Transverse colon (tissue), 4 donors: Measurements from ENCODE around the gene CNPPD1. TPM values are rescaled to one million over a fixed set of nuclear protein-coding genes. Genes with fewer than 3 reads are reported as not detected.

Source experiments
- DNase-seq: peaks from one replicate; pipeline ENCODE4 v3.0.0-alpha.2; 2019
- H3K27ac ChIP-seq, 4 donors: fragments of 200-600 bp; sonication (generic); 2 replicates each; pipeline ENCODE4 v1.5.1; 2016 to 2018; ENCODE audit warnings: inconsistent platforms in 4 of 4
- H3K27me3 ChIP-seq: fragments of 200-600 bp; sonication (generic); 2 replicates; pipeline ENCODE4 v1.5.1; 2017; ENCODE audit warnings: inconsistent platforms
- H3K36me3 ChIP-seq, 4 donors: fragments of 200-600 bp; sonication (generic); 2 replicates each; pipeline ENCODE4 v1.5.1; 2017 to 2019; ENCODE audit warnings: inconsistent platforms in 4 of 4
- H3K4me1 ChIP-seq, 4 donors: fragments of 200-600 bp; sonication (generic); 2 replicates each; pipeline ENCODE4 v1.5.1; 2017 to 2020; ENCODE audit warnings: inconsistent platforms in 4 of 4
- H3K4me3 ChIP-seq, 4 donors: fragments of 200-600 bp; sonication (generic); 1 replicate in 1 of 4; 2 replicates in 3 of 4; pipeline versions ENCODE4 v1.5.1 to v1.6.1; 2017 to 2019; ENCODE audit warnings: inconsistent platforms in 4 of 4
- H3K9me3 ChIP-seq, 2 donors: fragments of 200-600 bp; sonication (generic); 2 replicates each; pipeline ENCODE4 v1.5.1; 2017 to 2019; ENCODE audit warnings: inconsistent platforms in 2 of 2
- EP300 ChIP-seq: sonication (generic); formaldehyde crosslinking; IDR thresholded peaks from one replicate; pipeline ENCODE4 v1.6.1; 2017; ENCODE audit warnings: antibody characterized with exemption, low read depth
- POLR2A ChIP-seq: fragments of 450-650 bp; IDR thresholded peaks from one replicate; pipeline ENCODE4 v1.6.1; 2016; ENCODE audit warnings: antibody characterized with exemption, mild to moderate bottlenecking, moderate library complexity
- POLR2AphosphoS5 ChIP-seq, 3 donors: sonication (generic); formaldehyde crosslinking; IDR thresholded peaks; one replicate each; pipeline ENCODE4 v1.6.1; 2016; ENCODE audit warnings: antibody characterized with exemption in 3 of 3
- WGBS, 2 donors: methylation state at CpG; one replicate each; pipeline ENCODE4 v1.1.5; 2018; ENCODE audit warnings: low coverage in 1 of 2; 5-methylcytosine and 5-hydroxymethylcytosine counted together
- in situ Hi-C, 4 donors: fragments of 200-750 bp; cut with MboI; loops; one replicate each; pipeline versions ENCODE4 v1.15.0 to v1.15.1; 2017; ENCODE audit warnings: low sequenced_read_pairs in 3 of 4, low pct_ligation_motif_present in 1 of 4, low pct_unique_long_range_greater_than_20kb in 1 of 4
- intact Hi-C: fragments of 100-400 bp; cut with DNase I; formaldehyde crosslinking; loops from one replicate; pipeline ENCODE4 v1.15.1; 2023; ENCODE audit warnings: low total_unique reads
- total RNA-seq, 4 donors: library from RNA; depleted of rRNA; stranded (reverse); fragments of >200 nt; gene quantifications; one replicate each; pipeline ENCODE4 v1.1.0, GENCODE V29; 2016
- TF ChIP-seq, protein P1 (sequence below), 5 experiments: fragments of 200-600 bp in 3 of 5; fragments of 450-650 bp in 2 of 5; sonication (generic) in 3 of 5; IDR thresholded peaks; 1 replicate in 2 of 5; 2 replicates in 3 of 5; pipeline ENCODE4 v1.5.1; 2016 to 2017; ENCODE audit warnings: antibody characterized with exemption in 5 of 5, inconsistent platforms in 3 of 5, mild to moderate bottlenecking in 2 of 5, moderate library complexity in 1 of 5

The CNPPD1 gene
- total RNA-seq, 4 donors from 2014 or later: 50.4 to 114 (median 106) TPM

DNA sequence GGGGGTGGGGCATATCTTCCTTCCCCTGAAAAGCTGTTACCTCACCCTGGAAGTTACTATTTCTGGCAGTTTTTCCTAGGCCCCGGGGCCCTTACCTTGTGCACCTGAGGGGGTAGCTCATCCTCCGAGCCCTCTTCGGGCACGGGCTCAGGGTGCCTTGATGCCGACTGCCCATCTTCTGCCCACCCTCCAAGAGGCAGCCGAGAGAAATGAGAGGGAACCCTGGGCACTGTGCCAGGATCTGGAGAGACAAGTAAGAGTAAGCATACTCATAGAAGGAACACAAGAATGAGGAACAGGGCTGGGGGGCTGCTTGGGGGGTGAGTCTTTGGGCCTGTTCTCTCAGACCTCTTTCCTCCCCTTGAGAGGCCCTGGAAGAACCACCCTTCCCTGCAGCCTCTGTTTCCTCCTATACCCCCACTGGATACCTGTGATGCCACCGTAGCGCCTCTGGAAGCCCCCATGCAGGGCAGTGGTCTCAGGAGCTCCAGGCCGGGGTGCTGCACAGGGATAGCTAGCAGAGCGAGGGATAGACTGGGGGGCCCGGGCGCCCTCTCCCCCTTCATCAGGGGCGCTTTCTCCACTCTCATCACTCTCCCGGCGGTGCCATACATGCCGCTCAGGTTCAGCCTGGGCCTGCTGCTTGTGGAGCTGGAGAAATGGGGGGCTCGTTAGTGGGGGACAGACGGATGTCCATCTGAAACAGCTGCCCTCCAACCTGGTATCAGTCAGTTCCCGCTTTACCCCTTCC lies 44.1 kb upstream of the CNPPD1 start:
- no peak for TF ChIP-seq EP300
- TF ChIP-seq, protein P1, sequence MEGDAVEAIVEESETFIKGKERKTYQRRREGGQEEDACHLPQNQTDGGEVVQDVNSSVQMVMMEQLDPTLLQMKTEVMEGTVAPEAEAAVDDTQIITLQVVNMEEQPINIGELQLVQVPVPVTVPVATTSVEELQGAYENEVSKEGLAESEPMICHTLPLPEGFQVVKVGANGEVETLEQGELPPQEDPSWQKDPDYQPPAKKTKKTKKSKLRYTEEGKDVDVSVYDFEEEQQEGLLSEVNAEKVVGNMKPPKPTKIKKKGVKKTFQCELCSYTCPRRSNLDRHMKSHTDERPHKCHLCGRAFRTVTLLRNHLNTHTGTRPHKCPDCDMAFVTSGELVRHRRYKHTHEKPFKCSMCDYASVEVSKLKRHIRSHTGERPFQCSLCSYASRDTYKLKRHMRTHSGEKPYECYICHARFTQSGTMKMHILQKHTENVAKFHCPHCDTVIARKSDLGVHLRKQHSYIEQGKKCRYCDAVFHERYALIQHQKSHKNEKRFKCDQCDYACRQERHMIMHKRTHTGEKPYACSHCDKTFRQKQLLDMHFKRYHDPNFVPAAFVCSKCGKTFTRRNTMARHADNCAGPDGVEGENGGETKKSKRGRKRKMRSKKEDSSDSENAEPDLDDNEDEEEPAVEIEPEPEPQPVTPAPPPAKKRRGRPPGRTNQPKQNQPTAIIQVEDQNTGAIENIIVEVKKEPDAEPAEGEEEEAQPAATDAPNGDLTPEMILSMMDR (IDR thresholded peaks at IDR 0.05): no peak
- no peak for TF ChIP-seq POLR2AphosphoS5 (IDR thresholded peaks at IDR 0.05)
- no peak for TF ChIP-seq POLR2A
- DNase-seq: no peak
- Histone ChIP-seq H3K36me3 (peaks cover 0 to 55% (median 24%) of the 10 kb centered on the region in 4 donors), H3K4me3 (no peak overlapping the region), H3K27ac (no peak overlapping the region), H3K9me3 (no peaks in the 10 kb centered on the region), H3K4me1 (peaks cover 19 to 37% (median 30%) of the 10 kb centered on the region in 4 donors), H3K27me3 (no peaks in the 10 kb centered on the region)
- WGBS, 2 donors: 93% methylated on average over 19 of the region's 19 CpGs; no CpG with 5 or more reads in 1 of the 2 donors
- in situ Hi-C loops: no loop called here
- intact Hi-C loops: loop anchor here (10.0 kb wide), 2 partner anchors 56 to 74 kb away; partner anchors contain the start of gene NHEJ1

DNA sequence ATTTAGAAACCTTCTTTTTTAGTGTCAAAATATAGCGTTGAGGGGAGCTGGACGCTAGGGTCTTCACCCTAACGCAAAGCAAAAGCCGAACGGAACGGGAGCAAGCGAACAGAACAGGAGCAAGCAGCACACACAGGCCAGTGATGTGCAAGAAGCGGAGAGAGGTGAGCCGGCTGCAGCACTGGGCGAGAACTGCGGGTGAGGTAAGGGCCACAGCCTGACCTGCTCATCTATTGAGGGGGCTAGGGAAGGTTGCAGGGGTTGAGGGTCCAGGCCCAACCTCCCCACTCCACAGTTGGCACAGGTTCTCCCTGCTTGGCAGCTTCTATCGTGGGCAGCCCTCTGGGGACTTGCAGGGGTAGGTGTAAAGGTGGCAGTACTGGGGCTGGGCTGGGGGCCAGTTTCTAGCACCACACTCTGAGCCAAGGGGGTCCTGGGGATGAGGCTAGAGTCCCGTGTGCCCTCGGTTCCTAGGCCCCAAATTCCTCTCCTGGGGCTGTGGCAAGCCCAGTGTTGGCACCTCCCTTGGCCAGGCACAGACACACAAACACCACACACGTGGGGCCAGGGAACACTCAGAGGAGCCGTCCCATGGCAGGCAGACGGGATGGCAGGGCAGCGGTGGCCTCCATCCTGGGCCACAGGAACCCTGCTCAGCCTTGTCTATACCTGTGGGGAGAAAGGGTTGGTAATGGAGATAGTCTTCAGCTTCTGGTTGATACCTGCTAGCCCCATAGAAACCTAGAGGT lies 43.2 kb upstream of the CNPPD1 start:
- DNase-seq: no peak
- 91% methylated on average over 18 of the region's 18 CpGs; no CpG with 5 or more reads in 1 of the 2 donors for WGBS, 2 donors
- peaks cover 19 to 37% (median 30%) of the 10 kb centered on the region in 4 donors for H3K4me1 ChIP-seq
- peaks cover 0 to 49% (median 20%) of the 10 kb centered on the region in 4 donors for H3K36me3 ChIP-seq
- TF ChIP-seq POLR2A (no peak), EP300 (no peak), POLR2AphosphoS5 (IDR thresholded peaks at IDR 0.05) (no peak)
- TF ChIP-seq, protein P1 (IDR thresholded peaks at IDR 0.05): no peak
- no peak overlapping the region for H3K4me3 ChIP-seq
- H3K27ac ChIP-seq: peak overlapping the region in 2 of 4 donors; percentile 94 to 98
- intact Hi-C loops: loop anchor here (10.0 kb wide), 2 partner anchors 55 to 75 kb away; partner anchors contain the start of gene NHEJ1
- in situ Hi-C loops: loop anchor here in 1 of 4 donors (10.0 kb wide), 1 partner anchor 55 kb away; the partner anchor contains the start of gene NHEJ1
- no peaks in the 10 kb centered on the region for H3K9me3 ChIP-seq
- H3K27me3 ChIP-seq: no peaks in the 10 kb centered on the region

DNA sequence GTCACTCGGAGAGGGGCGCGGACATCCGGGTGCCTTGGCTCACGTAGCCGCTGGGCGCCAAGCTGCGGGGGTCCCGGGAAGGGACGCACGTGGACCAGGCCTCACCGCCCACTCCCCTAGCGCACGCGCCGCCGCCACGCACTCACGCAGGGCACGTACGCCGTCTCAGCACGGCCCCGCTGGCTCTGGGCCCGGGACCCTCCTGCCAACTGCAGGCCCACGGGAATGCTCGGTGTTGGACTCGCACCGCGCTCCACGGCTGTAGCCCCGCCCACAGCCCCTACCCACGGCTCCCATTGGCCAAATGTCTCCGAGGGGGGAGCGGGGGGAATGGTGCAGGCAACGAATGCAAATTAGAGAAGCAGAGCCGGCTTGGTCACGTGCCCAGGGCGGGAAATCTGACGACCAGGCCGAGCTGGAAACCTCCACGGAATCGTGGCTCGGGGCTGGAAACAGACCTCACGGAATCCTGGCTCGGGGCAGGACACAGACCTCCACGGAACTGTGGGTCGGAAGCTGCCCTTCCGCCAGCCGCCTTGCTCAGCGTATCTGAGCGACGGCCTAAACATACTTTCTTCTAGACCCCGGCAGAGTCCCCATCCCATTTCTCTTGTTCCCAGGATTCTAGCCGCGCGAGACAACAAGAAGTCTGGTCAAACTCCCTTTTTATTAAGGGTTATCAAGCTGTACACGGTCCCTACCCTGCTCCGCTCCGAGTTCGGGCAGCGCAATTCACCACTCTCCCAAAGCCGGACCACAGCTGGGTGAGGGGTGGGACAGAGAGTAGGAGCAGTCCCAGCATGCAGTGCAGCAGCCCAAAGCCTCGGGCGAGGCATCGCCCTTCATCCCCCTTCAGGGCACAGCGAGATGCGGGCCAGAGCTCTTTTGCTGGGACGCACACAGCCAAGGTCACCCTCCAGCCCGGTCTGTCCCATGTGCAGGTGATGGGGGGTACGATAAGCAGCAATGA lies 42.3 kb upstream of the CNPPD1 start, which contains the start of gene ABCB6:
Gene ABCB6, minus strand, starts transcription at position 227 of the 970 bp plus-strand sequence. CDS start 285 bp downstream, outside the sequence.
- Histone ChIP-seq H3K4me1 (peaks cover 19 to 37% (median 30%) of the 10 kb centered on the region in 4 donors), H3K4me3 (peak within 1 kb of the TSS; percentile 36 to 59 (median 50)), H3K27me3 (no peaks in the 10 kb centered on the region), H3K9me3 (no peaks in the 10 kb centered on the region), H3K36me3 (peaks cover 0 to 40% (median 15%) of the 10 kb centered on the region in 4 donors), H3K27ac (peak within 1 kb of the TSS; percentile 90 to 98 (median 95))
- DNase-seq: peak; percentile 96
- WGBS, 2 donors: 47% methylated on average over 35 of the region's 71 CpGs; no CpG with 5 or more reads in 1 of the 2 donors
- intact Hi-C loops (no loop called here), in situ Hi-C loops (loop anchor here in 1 of 4 donors (10.0 kb wide), 1 partner anchor 54 kb away; the partner anchor contains the start of gene NHEJ1)
- TF ChIP-seq POLR2A (peak; percentile 60), EP300 (no peak), POLR2AphosphoS5 (IDR thresholded peaks at IDR 0.05) (peak; percentile 79 to 83 (median 82))
- TF ChIP-seq, protein P1 (IDR thresholded peaks at IDR 0.05): no peak
